HepG2 (cell line): ENCODE measurements around the gene COL8A2. TPM values are rescaled to one million over a fixed set of nuclear protein-coding genes. Genes with fewer than 3 reads are reported as not detected.

Experiments used
- ATAC-seq: fragments of 200-7000 bp; cut with Tn5 transposase; 3 replicates; pipeline ENCODE4 v1.9.1; 2020; ENCODE audit warnings: mild to moderate bottlenecking, moderate library complexity
- BruUV-seq: library from RNA; stranded (reverse); fragments of 400-500 nt; replicated peaks from 2 replicates; lab custom pipeline; 2021; lab: Mats Ljungman, UMichigan
- CTCF ChIA-PET: fragments of 300-600 bp; formaldehyde crosslinking; extraction: SDS; loops from one replicate; lab custom pipeline; 2021; ENCODE audit warnings: low total read pairs, inconsistent platforms, low intra/inter-chr PET ratio; lab: Yijun Ruan, JAX
- POLR2A ChIA-PET: fragments of 350-600 bp; sonication (Branson Sonifier 250); formaldehyde crosslinking; loops from one replicate; lab custom pipeline; 2020; ENCODE audit warnings: antibody characterized with exemption, inconsistent platforms; lab: Yijun Ruan, JAX
- DNase-seq: peaks from one replicate; pipeline ENCODE4 v3.0.0-alpha.2; 2015; ENCODE audit warnings: low spot score
- FAIRE-seq: peaks from 3 replicates; lab custom pipeline; 2011; peaks lifted over from hg19 to GRCh38; lab: Jason Lieb, UNC
- H2AFZ ChIP-seq: one replicate; pipeline ENCODE4 v1.6.1; 2011; ENCODE audit warnings: low read length, inconsistent platforms
- H3K27ac ChIP-seq: fragments of 300-600 bp; 3 replicates; pipeline ENCODE4 v1.8.0; 2011; ENCODE audit warnings: mixed run types, mild to moderate bottlenecking, mixed read lengths, low read length, inconsistent platforms; ENCODE audit not compliant: insufficient read depth; ENCODE audit errors: extremely low read length
- H3K27me3 ChIP-seq, 2 experiments: fragments of 200-600 bp in 1 of 2; 2 replicates in 1 of 2; 3 replicates in 1 of 2; pipeline versions ENCODE4 v1.6.0 to v1.8.0; 2011; ENCODE audit warnings: low read length in 2 of 2, mild to moderate bottlenecking in 2 of 2, moderate library complexity in 2 of 2, inconsistent platforms in 1 of 2; ENCODE audit not compliant: insufficient read depth in 2 of 2, control insufficient read depth in 1 of 2
- H3K36me3 ChIP-seq, 2 experiments: fragments of 200-600 bp in 1 of 2; replicated peaks in 1 of 2; 2 replicates in 1 of 2; 3 replicates in 1 of 2; pipeline versions ENCODE4 v1.5.1 to v1.8.0; 2011; ENCODE audit warnings: low read length in 2 of 2, inconsistent platforms in 1 of 2; ENCODE audit not compliant: insufficient read depth in 2 of 2, control insufficient read depth in 1 of 2
- H3K4me1 ChIP-seq: 2 replicates; pipeline ENCODE4 v1.5.1; 2012; ENCODE audit warnings: low read length, inconsistent platforms; ENCODE audit not compliant: insufficient read depth
- H3K4me2 ChIP-seq: 2 replicates; pipeline ENCODE4 v1.6.0; 2011; ENCODE audit warnings: low read depth, low read length, inconsistent platforms
- H3K4me3 ChIP-seq, 3 experiments: fragments of 200-600 bp in 1 of 3; sonication (generic), shearing (Covaris generic) in 1 of 3; replicated peaks in 1 of 3; 2 replicates each; pipeline ENCODE4 v1.5.1; 2011 to 2016; ENCODE audit warnings: low read length in 3 of 3, inconsistent platforms in 2 of 3, low read depth in 2 of 3, mild to moderate bottlenecking in 2 of 3, control low read depth in 1 of 3, mixed read lengths in 1 of 3; ENCODE audit not compliant: insufficient read depth in 1 of 3
- H3K79me2 ChIP-seq: one replicate; pipeline ENCODE4 v1.6.1; 2011; ENCODE audit warnings: low read length, inconsistent platforms; ENCODE audit not compliant: insufficient read depth
- H3K9ac ChIP-seq: 2 replicates; pipeline ENCODE4 v1.6.0; 2011; ENCODE audit warnings: mild to moderate bottlenecking, low read depth, low read length, inconsistent platforms; ENCODE audit not compliant: insufficient read depth
- H3K9me3 ChIP-seq: 2 replicates; pipeline ENCODE4 v1.5.1; 2012; ENCODE audit warnings: mild to moderate bottlenecking, low read length
- H4K20me1 ChIP-seq: 2 replicates; pipeline ENCODE4 v1.6.0; 2011; ENCODE audit warnings: inconsistent platforms, mild to moderate bottlenecking, low read length, moderate library complexity; ENCODE audit not compliant: insufficient read depth
- BCL6 ChIP-seq: IDR thresholded peaks from 2 replicates; pipeline ENCODE4 v1.6.1; 2016; ENCODE audit warnings: missing genetic modification reagents, missing compliant biosample characterization
- GPN1 ChIP-seq: sonication (generic); formaldehyde crosslinking; IDR thresholded peaks from 2 replicates; pipeline ENCODE4 v1.5.1; 2020; ENCODE audit warnings: missing genetic modification reagents, borderline replicate concordance
- HNF4A ChIP-seq: sonication (generic); formaldehyde crosslinking; IDR thresholded peaks from 2 replicates; pipeline ENCODE4 v1.4.0; 2020; ENCODE audit warnings: missing genetic modification reagents
- RBFOX2 ChIP-seq: fragments of 200-400 bp; formaldehyde crosslinking; IDR thresholded peaks from 2 replicates; pipeline ENCODE4 v1.6.1; 2017; ENCODE audit warnings: low read depth, mild to moderate bottlenecking, low read length
- ZNF24 ChIP-seq: fragments of 450-650 bp; IDR thresholded peaks from 2 replicates; pipeline ENCODE4 v1.6.1; 2017; ENCODE audit warnings: antibody characterized with exemption, mild to moderate bottlenecking
- ZNF530 ChIP-seq: sonication (generic); formaldehyde crosslinking; IDR thresholded peaks from 2 replicates; pipeline ENCODE4 v1.5.0; 2020; ENCODE audit warnings: low read depth, mild to moderate bottlenecking, missing genetic modification reagents
- ZNF550 ChIP-seq: sonication (generic); formaldehyde crosslinking; IDR thresholded peaks from 2 replicates; pipeline ENCODE4 v1.4.0; 2020; ENCODE audit warnings: mild to moderate bottlenecking, missing genetic modification reagents, borderline replicate concordance
- ZNF614 ChIP-seq: IDR thresholded peaks from 2 replicates; pipeline ENCODE4 v1.6.1; 2018; ENCODE audit warnings: missing biosample characterization, missing genetic modification reagents, inconsistent platforms, borderline replicate concordance
- WGBS: methylation state at CpG from one replicate; pipeline ENCODE4 v1.1.6; 2017; ENCODE audit warnings: low lambda C conversion rate; 5-methylcytosine and 5-hydroxymethylcytosine counted together
- in situ Hi-C: cut with HindIII; loops from 2 replicates; pipeline ENCODE4 v1.10.0; 2017; ENCODE audit warnings: low pct_unique_long_range_greater_than_20kb; ENCODE audit not compliant: extremely low pct_ligation_motif_present
- intact Hi-C: fragments of 100-400 bp; cut with micrococcal nuclease; formaldehyde crosslinking; loops from one replicate; pipeline ENCODE4 v1.10.0; 2022; ENCODE audit not compliant: unreplicated experiment
- polyA plus RNA-seq, 8 experiments: library from polyadenylated mRNA; depleted of rRNA in 3 of 8; stranded (reverse) in 7 of 8; unstranded in 1 of 8; fragments of >200 nt; fragmentation: Illumina TruSeq in 4 of 8; extraction: Trizol in 4 of 8; gene quantifications; 2 replicates each; pipeline versions ENCODE4 v1.2.1 to v1.2.3, GENCODE V29; 2011 to 2016; ENCODE audit warnings: low read depth in 4 of 8, missing spikeins in 1 of 8, mixed read lengths in 1 of 8; ENCODE audit not compliant: insufficient read depth in 1 of 8
- total RNA-seq, 5 experiments: library from RNA; depleted of rRNA; stranded (reverse); fragments of >200 nt; fragmentation: Illumina TruSeq; extraction: Trizol; gene quantifications; 2 replicates each; pipeline ENCODE4 v1.2.3, GENCODE V29; 2016; ENCODE audit warnings: low read depth in 1 of 5
- TF ChIP-seq, protein P1 (sequence below): sonication (generic); formaldehyde crosslinking; IDR thresholded peaks from 2 replicates; pipeline ENCODE4 v1.4.0; 2020; ENCODE audit warnings: mild to moderate bottlenecking, missing genetic modification reagents, borderline replicate concordance
- TF ChIP-seq, protein P2 (sequence below): sonication (generic); formaldehyde crosslinking; IDR thresholded peaks from 2 replicates; pipeline ENCODE4 v1.5.0; 2020; ENCODE audit warnings: mild to moderate bottlenecking, missing genetic modification reagents, borderline replicate concordance
- TF ChIP-seq, protein P3 (sequence below): sonication (generic); formaldehyde crosslinking; IDR thresholded peaks from 2 replicates; pipeline ENCODE4 v1.8.0; 2022; ENCODE audit warnings: missing genetic modification reagents, mild to moderate bottlenecking, borderline replicate concordance

The COL8A2 gene
- total and polyA plus RNA-seq, 2 of the 13 experiments (the other 11 are each of a cell fraction or from before 2014, with no cell fraction given) = 0.13 to 0.24 TPM

DNA sequence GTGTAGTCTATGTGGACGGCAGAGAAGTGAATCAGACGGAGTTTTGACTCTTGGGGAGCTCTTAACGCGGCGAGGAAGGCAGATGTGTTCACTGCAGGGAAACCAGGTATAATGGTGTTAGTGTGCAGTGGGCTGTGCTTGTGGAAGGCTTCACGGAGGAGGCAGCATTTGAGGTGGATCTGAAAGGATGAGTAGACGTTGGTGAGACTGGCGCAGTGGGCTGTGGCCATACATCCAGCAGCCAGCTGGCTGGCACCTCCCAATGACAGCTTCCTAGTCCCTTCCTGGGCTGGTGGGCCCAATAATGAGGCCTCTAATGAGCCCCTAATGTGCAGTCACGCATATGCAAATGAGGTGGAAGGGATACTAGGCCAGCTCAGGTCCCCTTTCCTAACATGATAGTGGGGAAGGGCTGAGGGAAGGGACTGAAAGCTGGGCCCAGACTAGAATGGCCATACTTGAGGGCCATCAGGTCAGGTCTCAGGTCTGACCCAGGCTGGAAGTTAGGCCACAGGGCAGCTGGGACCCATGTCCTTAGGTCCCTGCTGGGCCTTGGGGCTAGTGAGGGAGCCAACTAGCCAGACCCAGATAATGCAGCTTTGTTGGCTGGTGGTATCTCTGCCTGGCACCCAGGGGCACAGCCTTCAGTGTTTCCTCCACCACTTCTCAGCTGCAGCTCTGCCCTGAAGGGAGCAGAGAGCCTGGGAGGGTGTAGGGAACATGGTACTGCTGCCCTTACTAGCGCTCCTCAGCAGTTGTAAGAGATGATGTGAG lies 34.8 kb upstream of the COL8A2 start:
- ChIA-PET CTCF (no interaction called here), POLR2A (interaction anchor here (1.2 kb wide), 1 partner anchor 227 kb away, joined by 3 read pairs; no protein-coding TSS in a partner anchor)
- Histone ChIP-seq H2AFZ (no peak overlapping the region), H3K4me2 (no peak overlapping the region), H4K20me1 (no peaks in the 10 kb centered on the region), H3K27me3 (no peaks in the 10 kb centered on the region), H3K4me3 (no peak overlapping the region), H3K4me1 (peaks cover 38% of the 10 kb centered on the region), H3K9me3 (no peaks in the 10 kb centered on the region), H3K9ac (no peak overlapping the region), H3K27ac (no peak overlapping the region), H3K36me3 (no peaks in the 10 kb centered on the region; a peak in 1 of 5 replicates), H3K79me2 (peaks cover 5% of the 10 kb centered on the region)
- 92% methylated on average over 10 of the region's 10 CpGs for WGBS
- BruUV-seq = no TSS peak
- ATAC-seq = no peak
- intact Hi-C loops = loop anchor here (10.0 kb wide), 1 partner anchor 65 kb away; the partner anchor contains the start of gene THRAP3
- in situ Hi-C loops = no loop called here
- no peak for DNase-seq
- no peak for FAIRE-seq
- TF ChIP-seq, protein P1, sequence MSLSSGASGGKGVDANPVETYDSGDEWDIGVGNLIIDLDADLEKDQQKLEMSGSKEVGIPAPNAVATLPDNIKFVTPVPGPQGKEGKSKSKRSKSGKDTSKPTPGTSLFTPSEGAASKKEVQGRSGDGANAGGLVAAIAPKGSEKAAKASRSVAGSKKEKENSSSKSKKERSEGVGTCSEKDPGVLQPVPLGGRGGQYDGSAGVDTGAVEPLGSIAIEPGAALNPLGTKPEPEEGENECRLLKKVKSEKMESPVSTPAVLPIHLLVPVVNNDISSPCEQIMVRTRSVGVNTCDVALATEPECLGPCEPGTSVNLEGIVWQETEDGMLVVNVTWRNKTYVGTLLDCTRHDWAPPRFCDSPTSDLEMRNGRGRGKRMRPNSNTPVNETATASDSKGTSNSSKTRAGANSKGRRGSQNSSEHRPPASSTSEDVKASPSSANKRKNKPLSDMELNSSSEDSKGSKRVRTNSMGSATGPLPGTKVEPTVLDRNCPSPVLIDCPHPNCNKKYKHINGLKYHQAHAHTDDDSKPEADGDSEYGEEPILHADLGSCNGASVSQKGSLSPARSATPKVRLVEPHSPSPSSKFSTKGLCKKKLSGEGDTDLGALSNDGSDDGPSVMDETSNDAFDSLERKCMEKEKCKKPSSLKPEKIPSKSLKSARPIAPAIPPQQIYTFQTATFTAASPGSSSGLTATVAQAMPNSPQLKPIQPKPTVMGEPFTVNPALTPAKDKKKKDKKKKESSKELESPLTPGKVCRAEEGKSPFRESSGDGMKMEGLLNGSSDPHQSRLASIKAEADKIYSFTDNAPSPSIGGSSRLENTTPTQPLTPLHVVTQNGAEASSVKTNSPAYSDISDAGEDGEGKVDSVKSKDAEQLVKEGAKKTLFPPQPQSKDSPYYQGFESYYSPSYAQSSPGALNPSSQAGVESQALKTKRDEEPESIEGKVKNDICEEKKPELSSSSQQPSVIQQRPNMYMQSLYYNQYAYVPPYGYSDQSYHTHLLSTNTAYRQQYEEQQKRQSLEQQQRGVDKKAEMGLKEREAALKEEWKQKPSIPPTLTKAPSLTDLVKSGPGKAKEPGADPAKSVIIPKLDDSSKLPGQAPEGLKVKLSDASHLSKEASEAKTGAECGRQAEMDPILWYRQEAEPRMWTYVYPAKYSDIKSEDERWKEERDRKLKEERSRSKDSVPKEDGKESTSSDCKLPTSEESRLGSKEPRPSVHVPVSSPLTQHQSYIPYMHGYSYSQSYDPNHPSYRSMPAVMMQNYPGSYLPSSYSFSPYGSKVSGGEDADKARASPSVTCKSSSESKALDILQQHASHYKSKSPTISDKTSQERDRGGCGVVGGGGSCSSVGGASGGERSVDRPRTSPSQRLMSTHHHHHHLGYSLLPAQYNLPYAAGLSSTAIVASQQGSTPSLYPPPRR (CRISPR knock-in tag) = no peak
- TF ChIP-seq ZNF614 (CRISPR knock-in tag) (no peak), ZNF24 (no peak), ZNF550 (CRISPR knock-in tag) (no peak), ZNF530 (CRISPR knock-in tag) (no peak), RBFOX2 (no peak), HNF4A (no peak), GPN1 (CRISPR knock-in tag) (no peak), BCL6 (CRISPR knock-in tag) (no peak)
- TF ChIP-seq, protein P2, sequence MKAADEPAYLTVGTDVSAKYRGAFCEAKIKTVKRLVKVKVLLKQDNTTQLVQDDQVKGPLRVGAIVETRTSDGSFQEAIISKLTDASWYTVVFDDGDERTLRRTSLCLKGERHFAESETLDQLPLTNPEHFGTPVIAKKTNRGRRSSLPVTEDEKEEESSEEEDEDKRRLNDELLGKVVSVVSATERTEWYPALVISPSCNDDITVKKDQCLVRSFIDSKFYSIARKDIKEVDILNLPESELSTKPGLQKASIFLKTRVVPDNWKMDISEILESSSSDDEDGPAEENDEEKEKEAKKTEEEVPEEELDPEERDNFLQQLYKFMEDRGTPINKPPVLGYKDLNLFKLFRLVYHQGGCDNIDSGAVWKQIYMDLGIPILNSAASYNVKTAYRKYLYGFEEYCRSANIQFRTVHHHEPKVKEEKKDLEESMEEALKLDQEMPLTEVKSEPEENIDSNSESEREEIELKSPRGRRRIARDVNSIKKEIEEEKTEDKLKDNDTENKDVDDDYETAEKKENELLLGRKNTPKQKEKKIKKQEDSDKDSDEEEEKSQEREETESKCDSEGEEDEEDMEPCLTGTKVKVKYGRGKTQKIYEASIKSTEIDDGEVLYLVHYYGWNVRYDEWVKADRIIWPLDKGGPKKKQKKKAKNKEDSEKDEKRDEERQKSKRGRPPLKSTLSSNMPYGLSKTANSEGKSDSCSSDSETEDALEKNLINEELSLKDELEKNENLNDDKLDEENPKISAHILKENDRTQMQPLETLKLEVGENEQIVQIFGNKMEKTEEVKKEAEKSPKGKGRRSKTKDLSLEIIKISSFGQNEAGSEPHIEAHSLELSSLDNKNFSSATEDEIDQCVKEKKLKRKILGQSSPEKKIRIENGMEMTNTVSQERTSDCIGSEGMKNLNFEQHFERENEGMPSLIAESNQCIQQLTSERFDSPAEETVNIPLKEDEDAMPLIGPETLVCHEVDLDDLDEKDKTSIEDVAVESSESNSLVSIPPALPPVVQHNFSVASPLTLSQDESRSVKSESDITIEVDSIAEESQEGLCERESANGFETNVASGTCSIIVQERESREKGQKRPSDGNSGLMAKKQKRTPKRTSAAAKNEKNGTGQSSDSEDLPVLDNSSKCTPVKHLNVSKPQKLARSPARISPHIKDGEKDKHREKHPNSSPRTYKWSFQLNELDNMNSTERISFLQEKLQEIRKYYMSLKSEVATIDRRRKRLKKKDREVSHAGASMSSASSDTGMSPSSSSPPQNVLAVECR (CRISPR knock-in tag) = no peak
- TF ChIP-seq, protein P3, sequence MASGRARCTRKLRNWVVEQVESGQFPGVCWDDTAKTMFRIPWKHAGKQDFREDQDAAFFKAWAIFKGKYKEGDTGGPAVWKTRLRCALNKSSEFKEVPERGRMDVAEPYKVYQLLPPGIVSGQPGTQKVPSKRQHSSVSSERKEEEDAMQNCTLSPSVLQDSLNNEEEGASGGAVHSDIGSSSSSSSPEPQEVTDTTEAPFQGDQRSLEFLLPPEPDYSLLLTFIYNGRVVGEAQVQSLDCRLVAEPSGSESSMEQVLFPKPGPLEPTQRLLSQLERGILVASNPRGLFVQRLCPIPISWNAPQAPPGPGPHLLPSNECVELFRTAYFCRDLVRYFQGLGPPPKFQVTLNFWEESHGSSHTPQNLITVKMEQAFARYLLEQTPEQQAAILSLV (CRISPR knock-in tag) = no peak
